Heart right ventricle (tissue), 16 donors: Measurements from ENCODE around the gene PIK3CD. TPM values are rescaled to one million over a fixed set of nuclear protein-coding genes. Genes with fewer than 3 reads are reported as not detected.

Source experiments
- ATAC-seq, 8 donors: fragments of 200-7000 bp; cut with Tn5 transposase; one replicate each; pipeline ENCODE4 v1.9.1; 2020; ENCODE audit warnings: mild to moderate bottlenecking in 8 of 8, moderate library complexity in 8 of 8, moderate number of reproducible peaks in 1 of 8
- DNase-seq, 2 donors: peaks; one replicate each; pipeline ENCODE4 v3.0.0-alpha.2; 2020
- H3K27ac ChIP-seq, 10 donors: fragments of 200-600 bp; sonication (generic) in 2 of 10; one replicate each; pipeline versions ENCODE4 v1.5.0 to v1.8.0; 2020 to 2022; ENCODE audit warnings: mild to moderate bottlenecking in 3 of 10
- H3K27me3 ChIP-seq, 7 donors: fragments of 200-600 bp; one replicate each; pipeline ENCODE4 v1.8.0; 2021 to 2022; ENCODE audit warnings: mild to moderate bottlenecking in 2 of 7
- H3K36me3 ChIP-seq, 9 donors: fragments of 200-600 bp; sonication (generic) in 1 of 9; one replicate each; pipeline versions ENCODE4 v1.5.0 to v1.8.0; 2020 to 2022; ENCODE audit warnings: mild to moderate bottlenecking in 2 of 9
- H3K4me1 ChIP-seq, 9 donors: fragments of 200-600 bp; sonication (generic) in 1 of 9; one replicate each; pipeline versions ENCODE4 v1.5.0 to v1.8.0; 2020 to 2022; ENCODE audit warnings: mild to moderate bottlenecking in 4 of 9
- H3K4me3 ChIP-seq, 10 donors: fragments of 200-600 bp; sonication (generic) in 2 of 10; one replicate each; pipeline versions ENCODE4 v1.5.0 to v1.8.0; 2020 to 2022; ENCODE audit warnings: mild to moderate bottlenecking in 7 of 10, moderate library complexity in 2 of 10
- H3K9me3 ChIP-seq, 11 donors: fragments of 200-600 bp in 10 of 11; sonication (generic) in 2 of 11; one replicate each; pipeline versions ENCODE4 v1.5.0 to v1.8.0; 2013 to 2022; ENCODE audit warnings: mild to moderate bottlenecking in 2 of 11, control low read depth in 1 of 11, moderate library complexity in 1 of 11
- CTCF ChIP-seq, 9 donors: fragments of 200-600 bp; sonication (generic) in 2 of 9; IDR thresholded peaks; one replicate each; pipeline versions ENCODE4 v1.5.0 to v1.8.0; 2021 to 2022; ENCODE audit warnings: antibody characterized with exemption in 9 of 9, mild to moderate bottlenecking in 5 of 9, moderate library complexity in 1 of 9
- WGBS, 2 donors: extraction: QIAGEN DNeasy Blood & Tissue Kit; methylation state at CpG; one replicate each; pipeline ENCODE4 v1.1.7; 2013; ENCODE audit warnings: inconsistent platforms in 1 of 2; 5-methylcytosine and 5-hydroxymethylcytosine counted together
- intact Hi-C, 10 donors: fragments of 100-400 bp; cut with DNase I; formaldehyde crosslinking; loops; one replicate each; pipeline versions ENCODE4 v1.11.1 to v1.14.2; 2022
- polyA plus RNA-seq, 2 donors: library from polyadenylated mRNA; stranded (reverse); fragments of 200-250 nt; gene quantifications; one replicate each; pipeline ENCODE4 v1.2.3, GENCODE V29; 2013
- total RNA-seq, 10 donors: library from RNA; stranded (reverse); fragmentation: NEBNext Ultra II Directional in 3 of 10; extraction: Animal tissue kit (Norgen Biotek cat#: 25700) in 3 of 10; gene quantifications; one replicate each; pipeline versions ENCODE4 v1.2.1 to v1.2.4, GENCODE V29; 2021 to 2023
- donor health status: Arrhythmogenic right ventricular cardiomyopathy.
- donor health status: ischemic (EF 13 %, LVEDD 7.1; RV severe dilation, severe dysfunction).
- donor health status: healthy with polysubstance abuse.
- donor health status: DM: no; HTN: yes; CAD: no.
- donor health status: DM: no; HTN: no; CAD: no.
- donor health status: ischemic (EF 25% LVEDD 6.9; RV normal size, moderate dysfunction).
- donor health status: ischemic (EF 25% LVEDD 5.7; RV mildly dilated, moderate dysfunction).
- donor health status: healthy.
- donor health status: DM: yes; HTN: yes; CAD: no.
- donor health status: Ischemic cardiomyopathy.
- donor health status: ischemic (EF 35%, LVEDD 5.7; RV mildly dilated, moderate dysfunction).
- donor health status: nonischemic (EF 11% LVEDD 7.7; RV severe dilation, severe dysfunction).
- donor health status: DM: yes; HTN: yes; CAD: no.
- donor health status: PGD.
- donor health status: ischemic (EF 29% LVEDD 5.4; RV normal size, mild dysfunction).
- donor health status: nonischemic (EF 23%, LVEDD 6.1; RV moderate dilation, normal function).

PIK3CD gene
- total and polyA plus RNA-seq, 12 donors: 1.0 to 12.1 (median 2.7) TPM

DNA sequence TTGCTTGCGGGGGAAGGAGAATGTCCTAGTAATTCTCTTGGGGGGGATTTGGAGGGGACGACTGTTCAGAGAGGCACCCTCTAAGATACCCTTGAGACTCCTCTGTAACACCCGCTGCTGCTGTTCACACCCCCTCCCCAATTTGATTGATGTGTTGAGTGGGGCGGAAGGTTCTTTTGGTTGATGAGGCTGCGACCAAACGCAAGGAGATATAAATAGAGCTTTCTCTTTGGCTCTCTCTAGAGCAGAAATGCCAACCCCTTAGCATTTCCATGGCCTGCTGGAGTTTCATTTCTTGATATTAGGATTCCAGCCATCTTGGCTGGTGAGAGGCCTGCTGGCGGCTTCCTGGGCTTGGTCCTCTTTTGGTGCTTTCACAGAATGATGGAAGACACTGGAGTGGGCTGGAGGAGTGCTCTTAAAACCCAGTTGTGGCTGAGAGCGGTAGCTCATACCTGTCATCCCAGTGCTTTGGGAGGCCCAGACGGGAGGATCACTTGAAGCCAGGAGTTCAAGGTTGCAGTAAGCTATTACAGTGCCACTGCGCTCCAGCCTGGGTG lies 2.0 kb downstream of the PIK3CD start:
- peak in 5 of 8 donors; percentile 7 to 50 (median 36) for ATAC-seq
- H3K9me3 ChIP-seq: no peaks in the 10 kb centered on the region
- TF ChIP-seq CTCF (IDR thresholded peaks at IDR 0.05): no peak
- WGBS, 2 donors: 50% methylated on average over 10 of the region's 10 CpGs
- H3K4me3 ChIP-seq: peak overlapping the region in 5 of 10 donors; percentile 58 to 86 (median 59)
- intact Hi-C loops: no loop called here
- H3K27ac ChIP-seq: peak overlapping the region in 2 of 10 donors; percentile 9 to 96
- no peaks in the 10 kb centered on the region for H3K36me3 ChIP-seq
- H3K27me3 ChIP-seq: peaks cover 0 to 51% (median 43%) of the 10 kb centered on the region in 7 donors
- H3K4me1 ChIP-seq: peaks cover 2 to 65% (median 17%) of the 10 kb centered on the region in 9 donors
- DNase-seq: no peak

DNA sequence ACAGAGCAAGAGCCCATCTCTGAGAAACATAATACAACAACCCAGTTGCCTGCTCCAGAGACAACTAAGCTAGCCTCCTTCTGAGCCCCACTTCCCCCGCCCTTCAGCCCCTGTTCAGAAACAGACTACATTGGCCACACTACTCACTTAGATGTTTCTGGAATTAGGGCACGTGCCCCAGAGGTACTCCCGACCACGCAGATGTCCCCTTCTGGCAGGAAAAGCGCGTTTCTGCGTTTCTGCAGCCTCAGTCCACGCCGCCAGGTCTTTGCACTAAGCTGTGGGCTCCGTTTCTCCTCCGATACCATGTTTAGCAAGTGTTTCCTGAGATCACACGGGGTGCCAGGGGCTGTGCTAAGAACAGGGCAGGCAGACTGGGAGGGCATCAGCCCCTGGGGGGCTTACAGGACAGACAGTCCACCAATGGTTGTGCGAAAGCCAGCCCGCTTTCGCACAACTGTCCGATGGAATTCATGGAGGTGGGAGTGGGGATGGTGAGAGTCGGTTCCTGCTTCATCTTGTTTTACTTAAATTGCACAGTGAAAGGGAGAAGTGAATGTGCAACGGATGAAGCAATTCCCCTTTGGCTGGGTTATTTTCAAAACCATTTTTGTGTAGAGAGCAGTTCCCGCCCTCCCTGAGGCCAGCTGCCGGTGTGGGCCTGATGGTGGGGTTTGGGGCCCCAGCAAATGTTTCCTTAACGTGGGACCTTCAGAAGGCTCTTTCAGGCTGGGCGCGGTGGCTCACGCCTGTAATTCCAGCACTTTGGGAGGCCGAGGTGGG lies 2.7 kb downstream of the PIK3CD start:
- Histone ChIP-seq H3K27ac (peak overlapping the region in 2 of 10 donors; percentile 9 to 96), H3K36me3 (no peaks in the 10 kb centered on the region), H3K4me1 (peaks cover 2 to 71% (median 17%) of the 10 kb centered on the region in 9 donors), H3K27me3 (peaks cover 0 to 51% (median 40%) of the 10 kb centered on the region in 7 donors), H3K4me3 (peak overlapping the region in 4 of 10 donors; percentile 8 to 86 (median 60)), H3K9me3 (no peaks in the 10 kb centered on the region)
- no peak for TF ChIP-seq CTCF (IDR thresholded peaks at IDR 0.05)
- intact Hi-C loops: no loop called here
- peak in 6 of 8 donors; percentile 6 to 38 (median 22) for ATAC-seq
- DNase-seq: no peak
- WGBS, 2 donors: 85 to 86% methylated on average over 25 of the region's 25 CpGs

GRCh38 chr1:9654834-9655723 lies 3.5 kb downstream of the PIK3CD start:
- Histone ChIP-seq H3K36me3 (no peaks in the 10 kb centered on the region), H3K27ac (peak overlapping the region in 1 of 10 donors; percentile 96), H3K4me3 (peak overlapping the region in 1 of 10 donors; percentile 86), H3K27me3 (peaks cover 0 to 49% (median 34%) of the 10 kb centered on the region in 7 donors), H3K4me1 (peaks cover 2 to 80% (median 17%) of the 10 kb centered on the region in 9 donors), H3K9me3 (no peaks in the 10 kb centered on the region)
- no peak for TF ChIP-seq CTCF (IDR thresholded peaks at IDR 0.05)
- DNase-seq (no peak), ATAC-seq (no peak)
- intact Hi-C loops: no loop called here
- 72 to 76% methylated on average over 16 of the region's 16 CpGs for WGBS, 2 donors

GRCh38 chr1:9655836-9656235 lies 4.3 kb downstream of the PIK3CD start:
- ATAC-seq (no peak), DNase-seq (no peak)
- Histone ChIP-seq H3K9me3 (no peaks in the 10 kb centered on the region), H3K36me3 (peaks cover 0 to 7% (median 0%) of the 10 kb centered on the region in 9 donors), H3K27me3 (peaks cover 0 to 43% (median 29%) of the 10 kb centered on the region in 7 donors), H3K4me3 (no peak overlapping the region), H3K27ac (peak overlapping the region in 1 of 10 donors; percentile 96), H3K4me1 (peaks cover 2 to 77% (median 17%) of the 10 kb centered on the region in 9 donors)
- TF ChIP-seq CTCF (IDR thresholded peaks at IDR 0.05): no peak
- 83 to 85% methylated on average over 11 of the region's 11 CpGs for WGBS, 2 donors
- intact Hi-C loops: no loop called here
